Astrocyte (in vitro differentiated cells and primary cell): Measurements from ENCODE around the gene ANK3.

Experiments
- EZH2 ChIP-seq: IDR thresholded peaks from 2 replicates; pipeline ENCODE4 v1.6.1; 2012; ENCODE audit warnings: mild to moderate bottlenecking, low read length, inconsistent platforms; ENCODE audit not compliant: insufficient read depth
- TF ChIP-seq, protein P1 (sequence below): IDR thresholded peaks from 2 replicates; pipeline ENCODE4 v1.5.1; 2011; ENCODE audit warnings: low read depth, mild to moderate bottlenecking, inconsistent platforms, low read length, moderate library complexity; ENCODE audit not compliant: insufficient read depth

DNA sequence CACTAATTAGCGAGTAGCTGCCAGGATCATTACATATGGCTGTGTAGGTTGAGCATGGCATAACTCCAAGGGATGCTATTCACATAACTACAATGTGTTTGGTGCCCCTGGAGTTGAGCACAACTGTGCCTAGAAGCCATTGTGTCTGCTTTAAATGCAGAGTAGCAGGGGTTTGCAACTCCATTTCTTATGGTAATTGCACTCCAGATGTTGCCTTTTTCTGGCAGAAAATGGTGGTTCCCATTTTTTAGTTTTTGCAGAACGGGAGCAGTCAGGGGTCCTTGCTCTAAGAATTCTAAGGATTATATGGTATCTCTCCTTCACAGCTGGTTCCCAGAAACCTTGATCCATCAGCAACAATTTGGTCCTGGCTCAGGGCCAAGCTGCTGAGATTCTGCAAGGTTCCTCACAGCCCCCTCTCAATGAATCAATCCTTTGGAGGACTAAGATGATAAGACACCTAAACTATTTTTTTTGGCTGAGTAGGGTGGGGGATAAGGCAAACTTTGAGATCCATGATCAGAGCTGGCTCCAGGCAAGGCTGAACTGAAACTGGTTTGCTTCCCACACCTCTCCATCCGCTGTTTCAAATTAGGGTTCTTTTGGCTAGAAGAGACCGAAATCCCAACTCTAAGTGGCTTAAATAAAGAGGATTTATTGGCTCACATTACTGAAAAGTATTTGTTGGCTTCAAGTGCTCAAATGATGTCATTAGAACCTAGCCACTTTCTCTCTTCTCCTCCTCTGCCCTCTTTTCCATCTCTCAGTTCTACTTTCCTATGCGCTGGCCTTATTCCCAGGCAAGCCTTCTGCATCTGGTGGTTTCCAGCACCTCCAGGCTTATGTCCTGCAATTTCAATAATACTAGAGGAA, 385.8 kb downstream of the ANK3 start:
- TF ChIP-seq, protein P1, sequence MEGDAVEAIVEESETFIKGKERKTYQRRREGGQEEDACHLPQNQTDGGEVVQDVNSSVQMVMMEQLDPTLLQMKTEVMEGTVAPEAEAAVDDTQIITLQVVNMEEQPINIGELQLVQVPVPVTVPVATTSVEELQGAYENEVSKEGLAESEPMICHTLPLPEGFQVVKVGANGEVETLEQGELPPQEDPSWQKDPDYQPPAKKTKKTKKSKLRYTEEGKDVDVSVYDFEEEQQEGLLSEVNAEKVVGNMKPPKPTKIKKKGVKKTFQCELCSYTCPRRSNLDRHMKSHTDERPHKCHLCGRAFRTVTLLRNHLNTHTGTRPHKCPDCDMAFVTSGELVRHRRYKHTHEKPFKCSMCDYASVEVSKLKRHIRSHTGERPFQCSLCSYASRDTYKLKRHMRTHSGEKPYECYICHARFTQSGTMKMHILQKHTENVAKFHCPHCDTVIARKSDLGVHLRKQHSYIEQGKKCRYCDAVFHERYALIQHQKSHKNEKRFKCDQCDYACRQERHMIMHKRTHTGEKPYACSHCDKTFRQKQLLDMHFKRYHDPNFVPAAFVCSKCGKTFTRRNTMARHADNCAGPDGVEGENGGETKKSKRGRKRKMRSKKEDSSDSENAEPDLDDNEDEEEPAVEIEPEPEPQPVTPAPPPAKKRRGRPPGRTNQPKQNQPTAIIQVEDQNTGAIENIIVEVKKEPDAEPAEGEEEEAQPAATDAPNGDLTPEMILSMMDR = no peak
- TF ChIP-seq EZH2 = no peak
